ENCODE measurements around the gene ZNF396. TPM values are rescaled to one million over a fixed set of nuclear protein-coding genes. Genes with fewer than 3 reads are reported as not detected.

The ZNF396 gene
- total RNA-seq, 2 experiments from 2014 or later: 0.74 to 0.77 TPM

- Mint-ChIP-seq H3K9me3 (no peaks in the 10 kb centered on the region), H3K27me3 (ENCODE audit: low read depth) (no peaks in the 10 kb centered on the region), H3K36me3 (ENCODE audit: low read depth) (no peaks in the 10 kb centered on the region), H3K27ac (no peak overlapping the region), H3K4me3 (no peak overlapping the region), H3K4me1 (ENCODE audit: low read depth) (peaks cover 19% of the 10 kb centered on the region)
- intact Hi-C loops (cut with micrococcal nuclease): loop anchor here (1.0 to 5.0 kb wide), 9 partner anchors 23 to 873 kb away; partner anchors contain the start of gene INO80C
- CTCF ChIA-PET: interaction anchor here (1.0 to 3.6 kb wide), 3 partner anchors 13 to 89 kb away, joined by 3 to 10 read pairs (median 4); partner anchors contain the start of gene INO80C
- DNase-seq: no peak
Measured at GRCh38 chr18:35408843-35409261, 31.7 kb upstream of the ZNF396 start.

GRCh38 chr18:35407871-35408481 is 30.8 kb upstream of the ZNF396 start:
- Mint-ChIP-seq H3K27ac (no peak overlapping the region), H3K4me3 (no peak overlapping the region), H3K9me3 (no peaks in the 10 kb centered on the region), H3K27me3 (ENCODE audit: low read depth) (no peaks in the 10 kb centered on the region), H3K4me1 (ENCODE audit: low read depth) (peaks cover 17% of the 10 kb centered on the region), H3K36me3 (ENCODE audit: low read depth) (no peaks in the 10 kb centered on the region)
- CTCF ChIA-PET: interaction anchor here (0.6 to 3.6 kb wide), 11 partner anchors 14 to 441 kb away, joined by 3 to 10 read pairs (median 3); partner anchors contain the start of gene INO80C
- intact Hi-C loops (cut with micrococcal nuclease): loop anchor here (1.0 to 5.0 kb wide), 9 partner anchors 22 to 874 kb away; partner anchors contain the start of gene INO80C
- peak; percentile 62 for DNase-seq

GRCh38 chr18:35406666-35407065 is 29.5 kb upstream of the ZNF396 start:
- intact Hi-C loops (cut with micrococcal nuclease): loop anchor here (5.0 kb wide), 3 partner anchors 216 to 876 kb away; no protein-coding TSS in a partner anchor
- Mint-ChIP-seq H3K9me3 (no peaks in the 10 kb centered on the region), H3K4me1 (ENCODE audit: low read depth) (peaks cover 4% of the 10 kb centered on the region), H3K4me3 (no peak overlapping the region), H3K27me3 (ENCODE audit: low read depth) (no peaks in the 10 kb centered on the region), H3K36me3 (ENCODE audit: low read depth) (no peaks in the 10 kb centered on the region), H3K27ac (no peak overlapping the region)
- CTCF ChIA-PET: no interaction called here
- DNase-seq: no peak

- H3K9me3 Mint-ChIP-seq: no peaks in the 10 kb centered on the region
- CTCF ChIA-PET: interaction anchor here (1.2 kb wide), 1 partner anchor 12 kb away, joined by 4 read pairs; no protein-coding TSS in a partner anchor
Measured at GRCh38 chr18:35397976-35398375, 20.8 kb upstream of the ZNF396 start.

GRCh38 chr18:35393716-35394115 is 16.6 kb upstream of the ZNF396 start:
- DNase-seq: no peak
- peaks cover 12% of the 10 kb centered on the region for H3K27me3 Mint-ChIP-seq (ENCODE audit: low read depth)
- no peak overlapping the region for H3K27ac Mint-ChIP-seq
- no peaks in the 10 kb centered on the region for H3K36me3 Mint-ChIP-seq (ENCODE audit: low read depth)
- CTCF ChIA-PET: interaction anchor here (0.9 kb wide), 1 partner anchor 16 kb away, joined by 3 read pairs; no protein-coding TSS in a partner anchor
- intact Hi-C loops (cut with micrococcal nuclease): no loop called here
- no peak overlapping the region for H3K4me3 Mint-ChIP-seq
- H3K9me3 Mint-ChIP-seq: peaks cover 3% of the 10 kb centered on the region
- H3K4me1 Mint-ChIP-seq (ENCODE audit: low read depth): no peaks in the 10 kb centered on the region

More at GRCh38 chr18:35397976-35398375, 20.8 kb upstream of the ZNF396 start:
- Mint-ChIP-seq H3K4me1 (ENCODE audit: low read depth) (no peaks in the 10 kb centered on the region), H3K27ac (no peak overlapping the region), H3K4me3 (no peak overlapping the region), H3K36me3 (ENCODE audit: low read depth) (no peaks in the 10 kb centered on the region), H3K27me3 (ENCODE audit: low read depth) (peaks cover 9% of the 10 kb centered on the region)
- intact Hi-C loops (cut with micrococcal nuclease): no loop called here
- DNase-seq: no peak

- H3K27ac Mint-ChIP-seq: no peak overlapping the region
- intact Hi-C loops (cut with micrococcal nuclease): no loop called here
- H3K36me3 Mint-ChIP-seq (ENCODE audit: low read depth): no peaks in the 10 kb centered on the region
- no peak overlapping the region for H3K4me3 Mint-ChIP-seq
- DNase-seq: no peak
- H3K27me3 Mint-ChIP-seq (ENCODE audit: low read depth): peaks cover 19% of the 10 kb centered on the region
- H3K4me1 Mint-ChIP-seq (ENCODE audit: low read depth): no peaks in the 10 kb centered on the region
- H3K9me3 Mint-ChIP-seq: peaks cover 3% of the 10 kb centered on the region
- CTCF ChIA-PET: no interaction called here
Measured at GRCh38 chr18:35392375-35392774, 15.2 kb upstream of the ZNF396 start.

GRCh38 chr18:35390951-35391700 is 14.0 kb upstream of the ZNF396 start:
- Mint-ChIP-seq H3K27me3 (ENCODE audit: low read depth) (peaks cover 23% of the 10 kb centered on the region), H3K4me3 (no peak overlapping the region), H3K4me1 (ENCODE audit: low read depth) (peaks cover 2% of the 10 kb centered on the region), H3K9me3 (peaks cover 3% of the 10 kb centered on the region), H3K27ac (no peak overlapping the region), H3K36me3 (ENCODE audit: low read depth) (no peaks in the 10 kb centered on the region)
- CTCF ChIA-PET: interaction anchor here (0.9 kb wide), 1 partner anchor 16 kb away, joined by 3 read pairs; no protein-coding TSS in a partner anchor
- intact Hi-C loops (cut with micrococcal nuclease): no loop called here
- DNase-seq: no peak

GRCh38 chr18:35389095-35389618 is 12.0 kb upstream of the ZNF396 start:
- Mint-ChIP-seq H3K9me3 (peaks cover 3% of the 10 kb centered on the region), H3K36me3 (ENCODE audit: low read depth) (no peaks in the 10 kb centered on the region), H3K27ac (no peak overlapping the region), H3K27me3 (ENCODE audit: low read depth) (peaks cover 23% of the 10 kb centered on the region), H3K4me3 (no peak overlapping the region), H3K4me1 (ENCODE audit: low read depth) (peaks cover 2% of the 10 kb centered on the region)
- CTCF ChIA-PET: interaction anchor here (0.6 to 1.3 kb wide), 2 partner anchors 32 to 383 kb away, joined by 3 read pairs; no protein-coding TSS in a partner anchor
- intact Hi-C loops (cut with micrococcal nuclease): loop anchor here (10.0 kb wide), 2 partner anchors 586 to 706 kb away; partner anchors contain the start of gene RMP24
- no peak for DNase-seq

GRCh38 chr18:35387152-35387571 is 10.0 kb upstream of the ZNF396 start:
- Mint-ChIP-seq H3K4me1 (ENCODE audit: low read depth) (peaks cover 2% of the 10 kb centered on the region), H3K27me3 (ENCODE audit: low read depth) (peaks cover 23% of the 10 kb centered on the region), H3K9me3 (no peaks in the 10 kb centered on the region), H3K4me3 (no peak overlapping the region), H3K27ac (no peak overlapping the region), H3K36me3 (ENCODE audit: low read depth) (no peaks in the 10 kb centered on the region)
- DNase-seq: peak; percentile 22
- intact Hi-C loops (cut with micrococcal nuclease): loop anchor here (1.0 to 10.0 kb wide), 5 partner anchors 370 to 708 kb away; partner anchors contain the start of gene RMP24
- CTCF ChIA-PET: interaction anchor here (0.5 to 3.0 kb wide), 19 partner anchors 14 to 395 kb away, joined by 3 to 11 read pairs (median 5); partner anchors contain the start of gene INO80C

GRCh38 chr18:35386600-35387100 is 9.5 kb upstream of the ZNF396 start:
- no peak overlapping the region for H3K4me3 Mint-ChIP-seq
- H3K36me3 Mint-ChIP-seq (ENCODE audit: low read depth): no peaks in the 10 kb centered on the region
- CTCF ChIA-PET: interaction anchor here (0.5 to 3.0 kb wide), 35 partner anchors 8 to 555 kb away, joined by 3 to 11 read pairs (median 4); partner anchors contain the start of gene INO80C
- intact Hi-C loops (cut with micrococcal nuclease): loop anchor here (1.0 to 10.0 kb wide), 7 partner anchors 22 to 708 kb away; partner anchors contain the start of gene RMP24
- peaks cover 2% of the 10 kb centered on the region for H3K4me1 Mint-ChIP-seq (ENCODE audit: low read depth)
- H3K27me3 Mint-ChIP-seq (ENCODE audit: low read depth): peaks cover 23% of the 10 kb centered on the region
- no peak overlapping the region for H3K27ac Mint-ChIP-seq
- H3K9me3 Mint-ChIP-seq: no peaks in the 10 kb centered on the region
- peak; percentile 81 for DNase-seq

GRCh38 chr18:35383136-35383535 is 6.0 kb upstream of the ZNF396 start:
- no peaks in the 10 kb centered on the region for H3K9me3 Mint-ChIP-seq
- peaks cover 9% of the 10 kb centered on the region for H3K27me3 Mint-ChIP-seq (ENCODE audit: low read depth)
- peaks cover 2% of the 10 kb centered on the region for H3K4me1 Mint-ChIP-seq (ENCODE audit: low read depth)
- no peaks in the 10 kb centered on the region for H3K36me3 Mint-ChIP-seq (ENCODE audit: low read depth)
- intact Hi-C loops (cut with micrococcal nuclease): loop anchor here (10.0 kb wide), 2 partner anchors 592 to 712 kb away; partner anchors contain the start of gene RMP24
- DNase-seq: no peak
- no peak overlapping the region for H3K27ac Mint-ChIP-seq
- CTCF ChIA-PET: interaction anchor here (0.6 to 3.0 kb wide), 3 partner anchors 152 to 647 kb away, joined by 4 to 13 read pairs (median 4); no protein-coding TSS in a partner anchor
- H3K4me3 Mint-ChIP-seq: no peak overlapping the region
